Astrocyte of the spinal cord (primary cell): ENCODE results near the gene SLC9A6.
A peak's percentile ranks its signal among the peaks of the same experiment; 100 is the strongest.

Experiments
- DNase-seq: peaks from one replicate; pipeline ENCODE4 v3.0.0; 2011; ENCODE audit warnings: low read depth, low spot score
- H3K4me3 ChIP-seq: 2 replicates; pipeline ENCODE4 v1.5.1; 2011; ENCODE audit warnings: low read depth, mild to moderate bottlenecking, low read length, moderate library complexity
- in situ Hi-C: cut with HindIII; loops from 2 replicates; pipeline ENCODE4 v1.10.0; 2017; ENCODE audit warnings: low sequenced_read_pairs
- TF ChIP-seq, protein P1 (sequence below): IDR thresholded peaks from 2 replicates; pipeline ENCODE4 v1.5.1; 2012; ENCODE audit warnings: low read depth, mild to moderate bottlenecking, low read length, inconsistent platforms

SLC9A6 gene

DNA sequence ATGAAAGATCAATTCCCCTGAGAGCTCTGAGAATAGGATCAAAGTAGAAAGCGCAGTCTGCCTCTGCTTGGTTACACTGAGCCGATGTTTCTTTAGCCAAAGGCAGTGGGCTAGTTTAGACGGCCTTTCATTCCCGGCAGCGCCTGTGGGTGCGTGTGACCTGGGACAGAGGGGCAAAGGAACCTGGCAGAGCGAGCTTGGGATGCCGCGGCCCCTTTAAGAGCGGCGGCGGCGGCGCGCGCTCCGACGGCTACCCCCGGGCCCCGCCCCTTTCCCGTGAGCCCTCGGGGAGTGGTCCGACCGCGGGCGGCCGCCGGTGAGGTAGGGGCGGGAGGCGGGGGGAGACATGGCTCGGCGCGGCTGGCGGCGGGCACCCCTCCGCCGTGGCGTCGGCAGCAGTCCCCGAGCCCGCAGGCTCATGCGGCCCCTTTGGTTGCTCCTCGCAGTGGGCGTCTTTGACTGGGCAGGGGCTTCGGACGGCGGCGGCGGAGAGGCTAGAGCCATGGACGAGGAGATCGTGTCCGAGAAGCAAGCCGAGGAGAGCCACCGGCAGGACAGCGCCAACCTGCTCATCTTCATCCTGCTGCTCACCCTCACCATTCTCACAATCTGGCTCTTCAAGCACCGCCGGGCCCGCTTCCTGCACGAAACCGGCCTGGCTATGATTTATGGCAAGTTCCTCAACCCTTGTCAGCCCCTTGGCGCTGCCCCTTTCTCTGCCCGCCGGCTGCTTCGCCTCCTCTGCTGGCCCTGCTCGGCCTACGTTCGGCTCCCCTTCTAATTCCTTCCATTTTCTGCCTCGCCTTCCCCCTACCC, at the start of gene SLC9A6:
Gene SLC9A6 (plus strand): TSS at position 279 of the 816 bp plus-strand sequence. CDS start 224 bp downstream, at position 503.
- peak within 1 kb of the TSS; percentile 76 for H3K4me3 ChIP-seq
- TF ChIP-seq, protein P1, sequence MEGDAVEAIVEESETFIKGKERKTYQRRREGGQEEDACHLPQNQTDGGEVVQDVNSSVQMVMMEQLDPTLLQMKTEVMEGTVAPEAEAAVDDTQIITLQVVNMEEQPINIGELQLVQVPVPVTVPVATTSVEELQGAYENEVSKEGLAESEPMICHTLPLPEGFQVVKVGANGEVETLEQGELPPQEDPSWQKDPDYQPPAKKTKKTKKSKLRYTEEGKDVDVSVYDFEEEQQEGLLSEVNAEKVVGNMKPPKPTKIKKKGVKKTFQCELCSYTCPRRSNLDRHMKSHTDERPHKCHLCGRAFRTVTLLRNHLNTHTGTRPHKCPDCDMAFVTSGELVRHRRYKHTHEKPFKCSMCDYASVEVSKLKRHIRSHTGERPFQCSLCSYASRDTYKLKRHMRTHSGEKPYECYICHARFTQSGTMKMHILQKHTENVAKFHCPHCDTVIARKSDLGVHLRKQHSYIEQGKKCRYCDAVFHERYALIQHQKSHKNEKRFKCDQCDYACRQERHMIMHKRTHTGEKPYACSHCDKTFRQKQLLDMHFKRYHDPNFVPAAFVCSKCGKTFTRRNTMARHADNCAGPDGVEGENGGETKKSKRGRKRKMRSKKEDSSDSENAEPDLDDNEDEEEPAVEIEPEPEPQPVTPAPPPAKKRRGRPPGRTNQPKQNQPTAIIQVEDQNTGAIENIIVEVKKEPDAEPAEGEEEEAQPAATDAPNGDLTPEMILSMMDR = no peak
- in situ Hi-C loops = no loop called here
- DNase-seq = peak; percentile 55

DNA sequence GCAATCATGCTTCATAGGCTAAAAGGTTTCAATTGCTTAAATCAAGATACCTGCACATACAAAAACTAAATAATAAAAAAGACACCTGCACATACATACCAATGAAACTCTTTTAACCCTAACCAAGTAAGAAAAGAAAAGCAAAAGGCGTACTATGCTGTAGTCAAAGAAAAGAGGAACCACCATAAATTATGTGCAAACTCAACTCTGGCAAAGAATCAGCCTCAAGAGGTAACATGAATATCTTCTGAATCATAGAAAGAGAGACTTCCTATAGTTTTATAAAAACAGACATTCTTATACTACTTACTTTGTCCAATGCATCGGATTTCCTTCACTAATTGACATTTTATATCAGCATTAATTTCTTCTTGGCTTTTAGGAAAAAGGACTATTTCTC, 40.7 kb upstream of the SLC9A6 start:
- TF ChIP-seq, protein P1 = no peak
- H3K4me3 ChIP-seq = no peak overlapping the region
- no peak for DNase-seq
- in situ Hi-C loops = no loop called here

DNA sequence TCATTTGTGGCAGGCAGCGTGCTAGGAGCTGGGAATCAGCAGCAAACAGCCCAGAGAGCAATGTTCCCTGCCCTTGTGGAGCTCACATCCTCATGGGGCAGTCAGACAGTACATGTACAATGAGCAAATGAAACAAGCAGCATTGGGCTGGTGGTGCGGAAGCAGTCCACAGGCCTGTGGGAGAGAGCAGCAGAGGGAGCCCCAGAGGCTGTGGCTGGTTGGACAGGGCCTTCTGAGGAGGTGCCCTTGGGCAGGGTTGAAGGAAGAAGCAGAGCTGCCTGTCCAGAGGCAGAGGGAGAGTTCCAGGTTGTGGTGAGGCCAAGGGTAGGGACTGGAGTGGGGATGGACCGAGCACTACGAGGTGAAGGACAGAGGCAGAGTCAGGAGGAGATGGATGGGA, 33.9 kb upstream of the SLC9A6 start:
- in situ Hi-C loops = no loop called here
- TF ChIP-seq, protein P1 = no peak
- no peak overlapping the region for H3K4me3 ChIP-seq
- DNase-seq = no peak

DNA sequence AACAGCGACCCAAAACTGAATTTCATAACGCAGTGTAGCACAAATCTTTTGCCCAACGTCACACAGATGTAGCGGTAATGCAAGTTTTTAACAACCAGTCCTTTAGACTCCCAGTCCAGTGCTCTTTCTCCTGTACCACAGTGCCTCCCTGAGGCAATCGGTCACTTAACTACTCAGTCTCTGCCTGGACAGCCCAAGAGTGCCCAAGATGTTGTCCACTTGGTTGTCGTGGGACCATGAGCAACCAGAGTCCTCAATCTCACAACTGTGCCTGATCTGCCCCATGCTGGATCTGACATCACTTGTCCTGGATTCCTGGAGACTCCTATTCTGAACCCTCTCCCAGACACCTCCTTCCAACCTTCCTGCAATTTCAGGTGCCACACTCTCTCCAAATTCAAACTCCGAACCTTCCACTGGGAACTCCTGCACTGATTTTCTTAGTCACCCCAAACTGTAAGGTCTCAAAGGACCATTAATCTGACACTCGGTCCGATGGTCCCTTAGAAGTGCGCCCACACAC, 12.1 kb upstream of the SLC9A6 start:
- peak overlapping the region; percentile 83 for H3K4me3 ChIP-seq
- TF ChIP-seq, protein P1 = peak; percentile 20
- DNase-seq = peak; percentile 8
- in situ Hi-C loops = no loop called here

DNA sequence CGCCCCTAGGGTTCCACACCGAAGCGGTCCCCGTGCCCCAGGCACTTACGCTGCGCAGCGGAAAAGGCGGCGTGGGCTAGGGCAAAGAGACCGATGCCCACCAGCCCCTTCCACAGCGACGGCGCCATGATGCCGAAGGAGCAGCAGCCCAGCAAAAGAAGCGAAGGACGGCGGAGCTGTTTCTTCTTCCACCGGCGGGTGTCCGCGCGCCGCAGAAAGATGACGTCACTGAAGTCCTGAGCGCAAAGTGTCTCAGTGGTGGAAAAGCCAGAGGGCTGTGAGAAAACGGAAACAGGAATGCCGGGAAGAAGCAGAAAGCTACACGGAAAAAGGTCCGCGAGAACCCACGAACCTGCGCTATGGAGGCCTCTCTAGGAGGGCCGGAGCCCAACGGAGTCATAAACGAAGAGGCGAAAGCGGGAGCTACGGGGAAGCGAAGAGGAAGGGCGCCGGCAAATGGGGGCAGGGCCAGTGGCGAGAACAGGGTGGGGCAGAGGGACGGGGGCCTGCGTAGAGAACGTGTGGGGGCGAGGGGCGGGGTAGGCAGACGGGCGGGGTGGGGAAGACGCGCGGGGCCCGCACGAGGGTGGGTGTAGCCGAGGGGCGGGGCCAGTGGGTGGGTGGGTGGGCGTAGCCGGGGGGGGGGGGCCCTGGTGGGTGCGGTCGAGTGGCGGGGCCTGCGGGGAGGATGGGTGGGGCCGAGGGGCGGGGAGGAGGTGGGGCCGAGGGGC, 11.5 kb upstream of the SLC9A6 start, which contains the start of gene MMGT1:
Gene MMGT1 (minus strand): TSS at position 441 of the 731 bp plus-strand sequence. CDS start 313 bp downstream, at position 128.
- DNase-seq = peak; percentile 88
- TF ChIP-seq, protein P1 = no peak
- peak within 1 kb of the TSS; percentile 83 for H3K4me3 ChIP-seq
- in situ Hi-C loops = no loop called here

DNA sequence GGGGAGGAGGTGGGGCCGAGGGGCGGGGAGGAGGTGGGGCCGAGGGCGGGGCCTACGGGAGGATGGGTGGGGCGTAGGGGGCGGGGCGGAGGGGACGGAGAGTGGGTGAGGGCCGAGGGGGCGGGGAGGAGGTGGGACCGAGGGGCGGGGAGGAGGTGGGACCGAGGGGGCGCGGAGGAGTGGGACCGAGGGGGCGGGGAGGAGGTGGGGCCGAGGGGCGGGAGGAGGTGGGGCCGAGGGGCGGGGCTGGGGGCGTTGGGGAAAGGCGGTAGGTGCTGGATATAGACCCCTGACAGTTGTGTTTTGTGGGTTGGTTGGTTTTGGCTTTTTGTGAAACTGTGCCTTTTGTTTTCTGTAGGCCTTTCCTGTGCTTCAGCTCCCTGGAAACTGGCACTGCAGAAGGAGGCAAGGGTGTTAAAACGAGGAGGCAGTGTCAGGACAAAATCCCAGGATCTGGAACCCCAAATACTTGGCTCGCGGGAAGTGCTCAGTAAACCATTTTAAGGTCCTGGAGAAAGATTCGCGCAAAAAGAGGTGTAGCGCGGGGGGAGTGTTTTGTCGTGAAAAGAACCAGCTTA, 10.9 kb upstream of the SLC9A6 start:
- in situ Hi-C loops = no loop called here
- TF ChIP-seq, protein P1 = no peak
- peak; percentile 55 for DNase-seq
- peak overlapping the region; percentile 18 for H3K4me3 ChIP-seq
